ENCODE results near the gene ZNF230.
A peak's percentile ranks its signal among the peaks of the same experiment; 100 is the strongest.

Gene ZNF230

GRCh38 chr19:44042147-44042546 is 39.4 kb downstream of the ZNF230 start:
- DNase-seq (ENCODE audit: low read depth in 2 of 2): no peak

GRCh38 chr19:44050740-44051649 is 48.2 kb downstream of the ZNF230 start:
- peak in 1 of 2 donors; percentile 11 for DNase-seq (ENCODE audit: low read depth in 2 of 2)

DNA sequence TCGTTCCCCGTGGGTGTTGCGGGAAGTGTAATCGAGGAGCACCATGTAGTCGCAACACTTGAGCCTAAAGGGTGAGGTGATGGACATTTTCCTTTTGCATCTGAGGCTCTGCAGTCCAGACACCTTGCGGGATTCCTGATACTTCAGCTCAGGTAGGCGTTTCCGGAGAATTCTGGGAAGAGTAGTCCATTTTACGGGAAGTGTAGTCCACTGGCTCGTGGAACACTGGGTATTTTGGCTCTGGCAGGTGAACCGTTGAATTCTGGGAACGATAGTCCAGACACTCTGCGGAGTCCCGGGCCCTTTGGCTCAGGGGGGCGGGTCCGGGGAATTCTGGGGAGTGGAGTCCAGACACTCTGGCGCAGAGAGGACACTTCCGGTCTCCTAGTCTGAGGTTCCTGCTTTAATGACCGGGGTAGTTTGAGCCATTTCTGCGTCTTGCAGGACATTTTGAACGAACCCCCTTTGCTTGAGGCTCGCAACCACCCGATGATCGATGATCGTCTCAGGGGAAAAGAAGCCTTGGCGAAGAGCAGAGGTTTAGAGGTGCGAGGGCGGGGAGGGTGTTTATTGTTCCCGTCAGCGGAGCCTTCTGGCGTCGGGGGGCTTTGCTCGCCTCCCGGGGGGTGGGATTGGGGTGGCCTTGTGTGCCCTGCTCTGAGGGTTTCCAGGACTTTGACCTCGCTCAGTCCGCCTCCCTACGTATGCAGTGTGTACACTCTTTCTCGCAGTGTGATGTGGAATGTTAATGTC is 49.1 kb downstream of the ZNF230 start, which contains the start of gene ZNF223:
TSS of gene ZNF223 (plus strand) at position 387 of the 753 bp plus-strand sequence. CDS start 3,141 bp downstream, outside the sequence.
- peak; percentile 25 to 66 for DNase-seq (ENCODE audit: low read depth in 2 of 2)

GRCh38 chr19:44055870-44056269 is 53.1 kb downstream of the ZNF230 start:
- no peak for DNase-seq (ENCODE audit: low read depth in 2 of 2)

DNA sequence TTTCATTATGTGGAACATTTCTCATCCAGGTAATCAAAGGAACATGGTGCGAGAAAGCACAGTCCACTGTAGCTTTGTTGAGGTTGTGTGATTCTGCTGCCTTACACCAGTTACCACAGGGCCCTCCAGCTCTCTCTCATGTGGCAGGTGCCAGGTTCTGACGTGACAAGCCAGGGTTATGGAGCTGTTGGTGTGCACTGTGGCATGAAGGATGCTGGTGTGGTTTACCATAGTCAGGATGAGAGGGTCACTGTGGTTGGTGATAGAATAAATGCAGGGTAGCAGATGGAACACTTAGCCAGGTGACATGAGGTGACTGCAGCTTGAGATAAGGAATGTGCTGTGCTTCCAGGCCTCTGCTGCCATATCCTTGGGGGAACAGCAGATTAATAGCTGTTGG is 56.5 kb downstream of the ZNF230 start:
- DNase-seq (ENCODE audit: low read depth in 2 of 2): no peak

- DNase-seq (ENCODE audit: low read depth in 2 of 2): no peak
Observed at GRCh38 chr19:44061038-44061437, 58.3 kb downstream of the ZNF230 start.
